GM12872 (cell line): ENCODE results near the gene BCLAF3.

ENCODE experiments used
- TF ChIP-seq, protein P1 (sequence below): IDR thresholded peaks from 3 replicates; pipeline ENCODE4 v1.5.1; 2011; ENCODE audit warnings: low read depth, mild to moderate bottlenecking, low read length, moderate library complexity; ENCODE audit not compliant: insufficient read depth

Gene BCLAF3

DNA sequence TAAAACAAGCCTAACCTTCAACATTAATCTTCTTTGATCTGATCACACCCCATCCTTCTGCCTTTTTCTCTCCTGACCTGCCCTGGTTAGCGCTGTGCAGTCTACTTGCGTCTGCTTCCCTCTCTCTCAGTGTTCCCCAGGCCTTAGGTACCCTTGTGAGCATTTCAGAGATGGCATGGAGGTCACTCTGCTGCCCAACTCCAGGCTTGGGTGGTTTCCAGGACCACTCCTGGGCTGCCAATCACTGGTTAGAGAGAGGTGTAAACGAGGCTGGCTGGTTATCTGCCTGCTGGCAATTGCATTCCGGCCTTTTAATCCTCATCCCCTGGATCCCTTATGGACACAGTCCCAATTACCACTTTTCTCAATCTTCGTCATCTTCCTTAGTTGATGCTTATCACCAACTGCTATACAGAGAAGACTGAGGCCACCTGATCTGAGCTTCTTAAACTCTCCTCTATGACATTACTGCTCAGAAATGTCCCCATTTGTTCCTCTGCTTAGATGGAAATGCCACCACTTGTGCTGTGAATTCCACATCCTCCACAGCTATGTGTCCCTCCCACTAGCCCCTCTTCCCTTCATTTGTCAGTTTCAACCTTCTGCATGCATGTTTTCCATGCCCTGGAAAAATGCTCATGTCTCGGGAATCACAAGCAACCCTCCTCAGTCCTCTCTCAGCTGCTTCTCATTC lies 29.0 kb upstream of the BCLAF3 start:
- TF ChIP-seq, protein P1, sequence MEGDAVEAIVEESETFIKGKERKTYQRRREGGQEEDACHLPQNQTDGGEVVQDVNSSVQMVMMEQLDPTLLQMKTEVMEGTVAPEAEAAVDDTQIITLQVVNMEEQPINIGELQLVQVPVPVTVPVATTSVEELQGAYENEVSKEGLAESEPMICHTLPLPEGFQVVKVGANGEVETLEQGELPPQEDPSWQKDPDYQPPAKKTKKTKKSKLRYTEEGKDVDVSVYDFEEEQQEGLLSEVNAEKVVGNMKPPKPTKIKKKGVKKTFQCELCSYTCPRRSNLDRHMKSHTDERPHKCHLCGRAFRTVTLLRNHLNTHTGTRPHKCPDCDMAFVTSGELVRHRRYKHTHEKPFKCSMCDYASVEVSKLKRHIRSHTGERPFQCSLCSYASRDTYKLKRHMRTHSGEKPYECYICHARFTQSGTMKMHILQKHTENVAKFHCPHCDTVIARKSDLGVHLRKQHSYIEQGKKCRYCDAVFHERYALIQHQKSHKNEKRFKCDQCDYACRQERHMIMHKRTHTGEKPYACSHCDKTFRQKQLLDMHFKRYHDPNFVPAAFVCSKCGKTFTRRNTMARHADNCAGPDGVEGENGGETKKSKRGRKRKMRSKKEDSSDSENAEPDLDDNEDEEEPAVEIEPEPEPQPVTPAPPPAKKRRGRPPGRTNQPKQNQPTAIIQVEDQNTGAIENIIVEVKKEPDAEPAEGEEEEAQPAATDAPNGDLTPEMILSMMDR: no peak

DNA sequence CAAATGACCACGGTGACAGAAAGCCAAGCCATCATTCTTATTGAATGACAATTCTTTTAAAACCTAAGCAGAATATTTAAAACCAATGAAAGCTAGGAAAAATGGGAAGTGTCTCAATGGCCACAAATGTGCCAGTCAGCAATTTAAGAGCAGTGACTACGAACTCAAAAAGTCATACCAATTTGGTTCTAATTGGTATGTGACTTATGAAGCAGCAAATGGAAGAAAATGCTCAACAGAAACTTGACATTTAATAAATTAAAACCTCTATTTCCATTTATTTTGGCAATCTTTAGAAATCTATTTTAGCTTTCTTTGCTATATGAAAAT lies 25.7 kb upstream of the BCLAF3 start:
- TF ChIP-seq, protein P1: no peak

DNA sequence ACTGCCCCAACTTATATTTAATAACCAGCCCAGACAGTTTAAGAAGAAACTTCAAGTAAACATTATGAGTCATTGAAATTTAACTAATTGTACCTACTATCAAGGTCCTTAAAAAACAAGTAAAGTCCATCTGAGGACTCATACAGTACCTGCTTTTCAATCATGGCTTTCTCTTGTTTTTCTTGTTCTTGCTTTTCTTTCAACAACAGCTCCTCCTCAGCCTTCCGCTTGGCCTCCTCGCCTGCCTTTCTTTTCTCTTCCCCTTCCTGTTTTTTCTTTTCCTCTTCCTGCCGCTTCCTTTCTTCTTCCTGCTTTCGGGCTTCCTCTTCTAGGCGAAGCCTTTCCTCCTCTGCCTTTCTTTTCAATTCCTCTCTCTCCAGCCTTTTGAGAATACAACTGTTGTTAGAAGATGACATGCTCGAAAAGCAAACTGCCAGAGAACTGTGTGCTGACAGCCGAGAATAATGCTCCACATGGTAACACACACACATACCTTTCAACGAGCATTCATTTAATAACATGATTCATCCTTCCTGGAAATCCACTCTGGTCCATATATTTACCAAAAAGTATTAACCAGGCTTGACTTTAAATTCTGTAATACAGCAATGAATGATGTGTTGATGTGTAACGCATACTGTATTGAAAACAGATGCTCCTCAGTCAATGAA lies 25.2 kb upstream of the BCLAF3 start:
- TF ChIP-seq, protein P1: no peak

DNA sequence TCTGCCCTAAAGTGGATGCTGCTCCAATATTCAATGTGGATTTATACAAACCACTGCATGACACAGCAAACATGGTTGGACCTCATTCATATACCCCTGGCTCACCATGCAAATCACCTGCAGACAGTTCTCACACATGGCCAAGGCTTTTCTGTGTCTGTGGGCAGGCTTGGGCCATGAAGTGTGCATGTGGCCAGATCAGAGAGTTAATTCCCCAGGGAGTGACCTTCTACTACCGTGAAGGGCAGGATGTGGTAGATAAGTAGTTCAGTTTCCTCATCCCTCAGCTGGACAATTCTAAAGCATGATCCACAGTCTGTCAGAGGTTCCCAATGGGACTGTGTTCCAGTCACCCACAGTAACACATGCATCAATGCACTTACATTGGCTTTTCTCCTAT lies 24.6 kb upstream of the BCLAF3 start:
- TF ChIP-seq, protein P1: no peak

DNA sequence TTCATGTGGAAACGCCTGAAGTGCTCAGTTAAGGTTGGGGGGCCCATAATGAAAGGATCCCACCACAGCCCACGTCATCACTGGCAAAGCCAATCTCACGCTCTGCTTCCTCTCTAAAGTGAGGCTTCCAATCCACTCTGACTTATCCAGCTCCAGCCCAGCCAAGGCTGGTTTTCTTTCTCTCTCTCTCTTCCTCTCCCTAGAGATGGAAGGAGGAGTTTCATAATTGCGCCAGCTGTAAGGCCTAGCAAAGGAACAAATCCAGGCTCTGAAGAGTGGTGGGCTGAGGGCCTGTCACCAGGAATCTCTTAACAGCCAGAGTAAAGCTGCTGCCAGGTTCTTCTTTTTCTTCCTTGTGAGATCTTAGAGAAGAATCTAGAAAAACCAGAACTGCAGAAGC lies 20.7 kb upstream of the BCLAF3 start:
- TF ChIP-seq, protein P1: no peak

DNA sequence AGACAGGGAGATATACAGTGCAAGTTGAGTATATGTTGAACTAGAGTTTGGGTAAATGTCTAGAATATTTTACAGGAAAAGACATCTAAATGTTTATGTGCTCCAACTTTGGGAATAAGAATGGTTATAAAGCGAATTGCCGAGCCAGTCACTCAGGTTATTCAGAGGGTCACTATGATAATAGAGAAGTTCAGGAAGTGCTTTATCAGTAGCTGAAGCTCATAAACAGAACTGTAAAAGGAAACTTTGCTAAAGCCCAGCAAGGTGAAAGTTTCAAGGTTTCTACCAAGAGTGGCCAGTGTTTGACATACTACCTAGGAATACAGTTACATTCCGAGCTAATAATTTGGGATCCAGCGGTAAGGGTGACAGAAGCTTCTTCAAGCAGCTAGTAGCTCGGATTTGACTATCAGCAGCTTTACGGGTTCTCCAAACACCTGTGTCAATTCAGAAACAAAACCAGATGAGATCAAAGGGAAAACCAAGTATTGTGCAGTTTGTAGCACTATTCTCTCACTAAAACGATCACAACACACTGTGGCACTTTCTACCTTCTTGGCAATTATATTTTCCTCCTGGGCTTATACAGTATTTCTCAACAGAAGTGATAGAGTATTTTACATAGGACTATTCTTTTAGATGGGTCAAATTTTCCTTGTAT lies 17.2 kb upstream of the BCLAF3 start:
- TF ChIP-seq, protein P1: no peak

DNA sequence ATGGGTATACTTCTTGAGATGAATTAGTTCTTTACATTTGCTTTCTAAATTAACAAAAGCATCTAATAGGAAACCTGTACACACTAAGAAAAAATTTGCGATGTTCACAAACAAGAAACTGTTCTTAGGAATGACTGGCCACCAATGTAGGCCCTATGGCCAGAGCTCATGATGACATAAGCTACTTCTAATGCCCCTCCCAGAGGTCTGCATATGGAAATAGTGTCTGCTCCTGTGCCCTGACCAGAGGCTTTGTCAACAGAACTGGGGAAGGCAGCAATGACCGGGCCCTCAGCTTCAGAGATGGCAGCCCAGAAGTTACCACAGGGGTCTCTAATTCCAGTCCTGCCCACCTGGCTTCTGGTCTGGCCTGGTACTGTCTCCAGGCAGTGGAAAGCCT lies 15.0 kb upstream of the BCLAF3 start:
- TF ChIP-seq, protein P1: no peak
